Fibroblast of skin of back (primary cell): Measurements from ENCODE around the gene MTHFS.
A peak's percentile ranks its signal among the peaks of the same experiment; 100 is the strongest.

Experiments used
- DNase-seq: peaks from one replicate; pipeline ENCODE4 v3.0.0-alpha.2; 2013

Gene MTHFS

DNA sequence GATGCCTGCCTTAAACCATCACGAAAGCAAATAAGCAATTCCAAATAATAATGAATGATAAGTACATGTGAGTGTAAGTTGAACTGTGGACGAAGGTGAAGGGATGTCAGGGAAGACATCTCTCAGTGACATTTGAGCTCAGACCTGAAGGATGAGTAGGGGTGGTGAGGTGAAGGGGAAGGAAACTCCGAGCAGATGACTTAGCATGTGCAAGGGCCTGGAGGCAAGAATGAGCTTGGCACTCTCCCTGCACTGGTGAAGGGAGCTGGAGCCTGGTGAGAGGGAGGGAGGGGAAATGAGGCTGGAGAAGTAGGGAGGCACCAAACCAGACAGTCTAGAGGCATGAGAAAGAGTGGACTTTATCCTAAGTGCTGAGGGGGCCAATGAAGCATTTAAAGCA, 84.3 kb downstream of the MTHFS start:
- no peak for DNase-seq

DNA sequence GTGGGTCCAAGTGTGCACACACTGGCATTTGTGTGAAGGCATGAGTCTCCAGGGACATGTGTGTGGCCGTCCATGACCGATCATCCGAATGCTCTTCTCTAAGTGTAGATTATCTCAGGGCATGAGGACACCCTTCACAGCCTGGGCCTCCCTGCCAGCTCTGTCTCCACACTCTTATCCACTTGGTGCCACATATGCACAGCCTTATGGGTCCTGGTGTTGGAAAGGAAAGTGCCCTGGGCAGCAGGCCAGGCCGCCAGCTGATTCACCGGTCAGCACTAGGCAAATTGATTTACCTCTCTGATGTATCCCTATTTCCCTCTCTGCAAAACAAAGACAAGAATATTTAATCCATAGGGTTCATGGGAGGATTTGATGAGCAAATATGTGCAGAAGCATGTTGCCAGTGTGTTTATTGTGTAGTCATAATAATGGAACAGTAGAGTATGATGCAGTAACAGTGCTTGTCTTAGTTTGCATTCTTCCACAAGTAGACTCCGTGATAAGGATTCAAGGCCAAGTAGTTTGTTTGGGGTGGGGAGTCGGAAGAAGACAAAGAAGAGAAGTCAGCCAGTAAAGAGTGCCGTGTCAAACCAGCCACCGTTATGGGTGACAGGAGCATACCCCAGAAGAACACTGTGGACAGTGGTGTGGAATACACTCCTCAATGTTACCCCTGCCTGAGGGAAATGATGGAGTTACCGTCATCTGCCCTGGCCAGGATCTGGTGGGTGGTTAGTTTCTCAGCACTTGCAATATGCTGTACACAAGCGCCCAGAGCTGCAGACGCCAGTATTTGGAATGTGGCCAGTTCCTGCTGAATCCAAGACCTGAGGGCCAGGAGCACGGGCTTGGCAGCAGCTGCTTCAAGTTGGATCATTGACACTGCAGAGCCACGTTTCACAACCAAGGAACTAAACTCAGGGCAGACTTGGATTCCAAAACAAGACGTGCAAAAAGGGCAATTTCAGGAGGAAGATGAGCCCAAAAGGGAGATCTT, 85.1 kb downstream of the MTHFS start:
- DNase-seq: peak; percentile 14

DNA sequence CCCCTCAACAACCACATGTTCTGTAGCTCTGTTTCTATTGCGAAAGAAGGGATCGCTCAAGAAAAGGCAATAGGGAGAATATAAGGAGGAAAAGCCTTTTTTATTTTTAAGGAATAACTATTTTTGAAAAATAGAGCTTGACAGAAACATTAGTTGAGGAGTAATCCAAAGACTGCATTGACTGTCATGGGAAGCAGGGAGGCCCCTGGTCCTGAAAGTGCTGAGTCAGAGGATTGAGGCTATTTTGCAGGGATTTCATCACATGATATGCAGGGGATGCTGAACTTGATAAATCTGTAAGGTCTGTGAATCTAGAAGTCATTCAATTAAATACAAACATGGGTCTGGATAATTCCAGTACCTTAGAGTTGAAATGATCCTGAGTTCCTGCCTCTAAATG, 92.0 kb downstream of the MTHFS start:
- no peak for DNase-seq

- no peak for DNase-seq
Observed at GRCh38 chr15:79798311-79798710, 98.5 kb downstream of the MTHFS start.
